HG02623 (cell line): ENCODE results near the gene NDUFS6.
"Not testable (repeated sequence)": the region's sequence is repeated elsewhere in the genome, so short reads cannot be mapped to it uniquely, and the experiment has no call there.

Experiments used
- ATAC-seq: cut with Tn5 transposase; IDR thresholded peaks from one replicate; pipeline ENCODE4 v1.9.1; 2021; ENCODE audit warnings: moderate library complexity; ENCODE audit not compliant: unreplicated experiment

The NDUFS6 gene

DNA sequence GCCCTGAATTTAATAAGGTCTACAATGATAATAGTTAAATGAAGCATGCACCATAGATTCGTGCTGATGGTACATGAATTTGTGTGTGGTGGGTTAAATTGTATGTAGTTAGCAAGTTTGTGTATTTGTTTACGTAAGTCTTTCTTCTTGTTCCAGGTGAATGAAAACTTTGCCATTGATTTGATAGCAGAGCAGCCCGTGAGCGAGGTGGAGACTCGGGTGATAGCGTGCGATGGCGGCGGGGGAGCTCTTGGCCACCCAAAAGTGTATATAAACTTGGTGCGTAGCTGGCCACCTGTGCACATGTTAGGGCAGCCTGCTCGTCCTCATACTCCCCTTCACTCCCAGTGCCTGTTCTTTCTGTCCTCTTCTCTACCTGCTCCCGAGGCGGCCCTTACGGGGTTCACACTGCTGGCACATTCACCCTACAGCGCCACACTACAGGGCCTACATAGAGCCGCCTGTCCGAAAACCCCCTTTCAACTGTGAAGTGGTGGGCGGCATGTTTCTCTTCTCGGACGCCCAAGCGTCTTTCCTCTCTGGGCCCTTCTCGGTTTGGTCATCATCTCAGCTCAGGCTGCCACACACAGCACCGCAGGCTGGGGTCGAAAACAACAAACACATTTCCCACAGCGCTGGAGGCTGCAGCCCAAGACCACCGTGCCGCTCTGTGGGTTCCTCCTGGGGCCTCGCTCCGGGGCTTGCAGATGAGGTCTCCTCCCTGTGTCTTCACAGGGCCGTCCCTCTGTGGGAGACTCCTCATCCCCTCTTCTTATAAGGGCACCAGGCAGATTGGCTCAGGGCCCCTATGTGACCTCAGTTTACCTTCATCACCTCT, 13.2 kb downstream of the NDUFS6 start:
- ATAC-seq, result no peak

DNA sequence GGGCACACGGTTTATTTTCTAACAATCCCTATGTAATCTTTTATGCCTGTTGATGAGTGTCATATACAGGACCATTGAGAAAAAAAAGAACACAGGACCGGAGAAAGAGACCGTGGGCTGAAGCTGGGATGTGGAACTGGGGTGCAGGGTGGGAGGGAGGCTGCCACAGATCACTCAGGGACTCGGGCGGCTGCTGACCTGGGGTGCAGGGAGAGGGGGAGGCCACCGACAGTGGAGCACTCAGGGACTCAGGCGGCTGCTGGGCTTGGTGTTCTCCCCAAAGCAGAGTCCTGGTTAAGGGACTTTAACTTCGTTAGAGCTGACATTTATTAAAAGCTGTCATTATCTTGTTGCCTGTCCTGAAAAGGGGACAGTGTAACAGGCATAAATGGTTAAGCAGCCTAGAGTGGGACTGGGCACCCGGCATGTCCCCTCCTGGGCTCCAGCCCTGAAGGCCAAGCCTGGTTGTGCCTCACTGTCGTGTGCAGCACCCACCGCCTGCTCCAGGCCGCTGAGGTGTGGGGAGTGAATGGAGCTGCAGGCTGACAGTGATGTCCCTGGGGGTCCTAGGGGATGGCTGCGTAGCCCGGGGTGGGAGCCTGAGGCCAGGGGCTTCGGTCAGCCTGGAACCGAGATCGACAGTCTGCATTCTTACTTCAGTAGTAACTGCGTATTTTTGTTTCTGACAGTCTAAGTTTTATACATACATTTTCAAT, 14.0 kb downstream of the NDUFS6 start:
- ATAC-seq, result no peak

DNA sequence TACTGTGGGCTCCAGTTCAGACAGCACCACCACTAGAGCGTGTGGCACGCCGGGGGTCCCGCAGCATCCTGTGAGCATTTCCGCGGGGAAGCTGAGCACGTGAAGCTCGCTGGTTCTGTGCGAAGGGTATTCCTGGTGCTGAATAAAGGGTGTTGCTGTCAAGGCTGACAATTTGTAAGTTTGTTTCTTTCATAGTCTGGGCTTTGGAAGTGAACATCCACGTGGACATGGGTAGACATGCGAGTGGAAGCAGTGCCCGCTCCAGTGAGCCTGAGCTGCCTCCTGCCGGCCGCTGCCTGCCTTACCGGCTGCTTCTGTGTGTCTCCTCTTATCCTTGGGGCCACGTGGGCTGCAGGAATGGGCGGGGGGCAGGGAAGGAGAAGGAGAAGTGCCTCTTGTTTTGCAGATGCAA, 14.7 kb downstream of the NDUFS6 start:
- ATAC-seq, result no peak

DNA sequence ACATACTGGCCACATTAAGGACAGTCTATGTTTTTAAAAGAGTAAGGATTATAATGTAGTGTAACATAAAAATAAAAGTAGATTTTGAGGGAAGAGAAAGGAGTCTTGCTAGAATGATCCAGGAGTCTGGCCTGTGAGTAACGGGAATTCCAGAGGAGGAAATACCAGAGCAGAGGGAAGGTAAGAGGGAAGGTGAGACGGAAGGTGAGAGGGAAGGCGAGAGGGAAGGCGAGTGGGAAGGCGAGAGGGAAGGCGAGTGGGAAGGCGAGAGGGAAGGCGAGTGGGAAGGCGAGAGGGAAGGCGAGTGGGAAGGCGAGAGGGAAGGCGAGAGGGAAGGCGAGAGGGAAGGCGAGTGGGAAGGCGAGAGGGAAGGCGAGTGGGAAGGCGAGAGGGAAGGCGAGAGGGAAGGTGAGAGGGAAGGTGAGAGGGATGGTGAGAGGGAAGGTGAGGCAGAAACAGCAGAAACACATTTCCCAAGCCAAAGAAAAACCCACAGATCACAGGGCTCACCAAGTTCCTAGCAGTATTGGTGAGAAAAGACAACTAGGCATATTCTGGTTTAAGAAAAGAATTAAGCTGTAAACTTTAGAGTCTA, 15.4 kb downstream of the NDUFS6 start:
- not testable (repeated sequence) for ATAC-seq

DNA sequence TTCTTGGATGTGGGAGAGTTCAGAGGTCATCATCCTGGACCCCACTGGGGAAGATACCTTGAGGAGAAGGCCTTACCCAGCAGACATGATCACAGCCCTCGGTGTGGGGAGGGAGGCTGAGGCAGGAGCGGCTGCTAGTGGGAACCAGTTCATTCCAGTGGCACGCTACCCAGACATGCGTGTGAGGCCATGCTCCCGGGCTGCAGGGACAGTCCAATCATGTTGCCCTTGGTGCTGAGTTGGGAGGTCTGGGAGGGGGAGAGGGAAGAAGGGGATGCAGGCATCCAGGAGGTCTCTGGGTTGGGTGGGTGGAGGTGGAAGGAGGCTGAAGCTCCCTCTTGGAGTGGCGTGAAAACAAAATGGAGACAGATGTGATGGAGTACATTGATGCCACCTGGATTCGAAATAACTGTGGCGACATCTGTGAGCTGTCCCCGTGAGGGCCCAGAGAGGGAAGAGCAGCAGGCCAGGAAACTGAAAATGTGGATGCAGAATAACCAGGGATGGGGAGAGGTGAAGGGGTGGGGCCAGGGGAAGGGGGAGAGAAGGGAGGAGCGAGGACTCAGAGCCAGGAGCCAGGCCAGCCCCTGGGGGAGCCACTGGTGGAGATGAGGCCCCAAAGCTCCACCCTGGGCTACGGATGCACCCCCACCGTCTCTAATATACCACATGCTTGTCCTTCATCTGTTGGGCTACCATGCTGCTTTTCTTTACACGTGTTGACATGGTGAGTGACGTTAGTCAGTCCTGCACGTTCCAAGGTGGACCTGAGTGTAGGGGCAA, 16.2 kb downstream of the NDUFS6 start:
- no peak for ATAC-seq

DNA sequence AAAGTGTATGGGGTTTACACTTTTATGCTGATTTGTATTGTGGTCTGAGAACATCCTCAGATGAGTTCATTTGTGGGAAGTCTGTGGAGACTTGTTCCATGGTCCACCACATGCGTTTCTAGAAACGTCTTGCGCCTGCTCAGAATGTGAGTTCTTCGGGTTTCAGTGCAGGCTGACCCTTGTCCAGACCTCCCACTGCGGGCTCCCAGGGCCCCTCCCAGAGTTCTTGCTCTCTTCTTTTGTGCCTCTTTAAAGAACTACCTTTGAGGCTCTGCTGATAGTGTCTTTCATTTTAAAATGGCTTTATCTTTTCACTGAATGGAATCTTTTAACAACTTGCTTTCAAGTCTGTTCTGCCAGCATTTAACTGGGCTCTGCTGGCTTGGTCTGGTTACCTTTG, 17.6 kb downstream of the NDUFS6 start:
- no peak for ATAC-seq

DNA sequence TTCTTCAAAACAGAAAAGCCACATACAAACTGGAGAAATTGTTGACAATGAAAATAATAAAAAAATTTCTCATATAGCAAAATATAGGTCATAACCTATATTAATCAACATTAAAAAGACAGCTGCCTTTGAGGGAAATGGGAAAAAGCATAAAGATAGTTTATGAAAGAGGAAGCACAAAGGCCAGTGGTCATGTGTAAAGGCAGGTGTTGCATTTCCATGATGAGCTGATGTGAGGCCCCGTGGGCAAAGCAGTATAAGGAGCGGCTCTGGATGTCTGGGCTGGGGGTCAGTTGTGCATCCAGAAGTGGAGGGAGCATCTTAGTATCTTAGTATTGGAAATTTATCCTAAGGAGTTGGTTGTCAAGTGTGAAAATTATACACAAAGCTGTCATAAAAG, 18.3 kb downstream of the NDUFS6 start:
- ATAC-seq, result no peak

DNA sequence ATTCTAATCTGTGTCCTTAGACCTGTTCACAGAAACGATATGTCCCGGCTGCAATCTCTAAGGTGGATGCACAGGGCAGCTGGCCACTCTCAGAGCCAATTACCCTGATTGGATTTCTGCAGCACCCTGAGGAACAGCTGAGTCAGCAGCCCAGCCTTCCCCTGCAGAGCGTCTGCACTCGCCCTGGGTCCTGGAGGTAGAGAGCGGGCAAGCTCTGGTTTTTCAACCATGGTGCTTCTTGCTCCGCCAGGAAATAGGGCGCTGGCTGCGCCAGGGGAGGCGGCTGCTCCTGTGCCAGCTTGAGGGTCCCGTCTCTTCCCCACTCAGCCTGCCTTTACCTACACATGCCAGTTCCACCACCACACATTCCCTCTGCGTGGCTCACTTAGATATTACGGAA, 19.2 kb downstream of the NDUFS6 start:
- no peak for ATAC-seq

DNA sequence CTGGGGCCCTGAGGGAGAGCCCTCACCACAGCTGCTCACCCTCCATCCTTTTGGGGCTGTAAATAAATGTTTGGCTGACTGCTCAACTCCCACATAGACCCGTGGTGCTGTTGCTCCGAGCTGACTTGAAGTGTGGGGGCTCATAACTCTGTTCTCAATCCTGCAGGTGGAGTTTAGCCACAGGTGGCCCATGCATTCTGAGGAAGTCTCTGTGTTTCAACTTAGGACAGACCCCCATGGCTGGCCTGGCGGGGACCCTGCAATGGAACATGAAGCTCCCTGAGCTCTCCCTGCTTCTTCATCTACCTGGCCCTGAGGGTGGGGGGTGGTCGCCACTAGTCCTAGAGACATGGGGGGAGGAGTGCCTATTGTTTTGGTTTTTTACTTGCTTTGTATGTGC, 19.7 kb downstream of the NDUFS6 start:
- ATAC-seq, result no peak

DNA sequence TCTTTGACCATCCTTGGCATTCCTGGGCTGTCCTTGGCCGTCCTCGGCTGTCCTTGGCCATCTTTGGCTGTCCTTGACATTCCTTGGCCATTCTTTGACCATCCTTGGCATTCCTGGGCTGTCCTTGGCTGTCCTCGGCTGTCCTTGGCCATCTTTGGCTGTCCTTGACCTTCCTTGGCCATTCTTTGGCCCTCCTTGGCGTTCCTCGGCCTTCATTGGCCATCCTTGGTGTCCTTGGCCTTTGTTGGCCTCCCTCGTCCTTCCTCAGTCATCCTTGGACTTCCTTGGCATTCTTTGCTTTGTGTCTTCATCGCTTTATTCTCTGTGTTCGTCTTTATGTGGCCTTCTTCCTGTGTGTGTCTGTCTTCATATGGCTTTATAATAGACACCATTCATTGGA, 20.7 kb downstream of the NDUFS6 start:
- no peak for ATAC-seq

DNA sequence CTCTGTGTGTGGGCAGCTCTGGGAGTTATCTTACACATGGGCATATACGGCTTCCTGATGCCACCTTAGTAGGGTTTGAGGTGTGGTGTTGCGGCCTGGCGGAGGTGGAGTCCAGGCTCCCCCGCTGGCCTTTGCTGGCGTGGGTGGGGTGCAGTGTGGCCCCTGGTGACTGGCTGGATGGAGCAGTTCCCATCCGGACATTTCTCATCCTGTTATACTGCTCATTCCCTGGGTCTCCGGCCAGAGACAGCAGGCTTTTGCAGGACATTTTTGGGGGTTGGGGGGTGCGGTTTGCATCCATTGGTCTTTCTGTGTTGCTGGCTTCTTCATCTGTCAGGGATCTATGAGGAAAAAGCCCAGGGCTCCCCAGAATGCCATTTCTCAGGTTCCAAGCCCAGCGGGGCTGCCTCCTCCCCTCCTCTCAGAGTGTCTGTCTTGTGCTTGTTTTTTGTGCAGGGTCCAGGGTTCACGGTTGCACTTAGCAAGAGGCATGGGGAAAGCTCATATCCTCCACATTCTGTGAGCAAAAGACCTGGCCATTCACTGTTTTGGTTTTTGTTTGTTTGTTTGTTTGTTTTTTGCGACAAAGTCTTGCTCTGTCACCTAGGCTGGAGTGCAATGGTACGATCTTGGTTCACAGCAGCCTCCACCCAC, 22.3 kb downstream of the NDUFS6 start:
- ATAC-seq, result no peak

DNA sequence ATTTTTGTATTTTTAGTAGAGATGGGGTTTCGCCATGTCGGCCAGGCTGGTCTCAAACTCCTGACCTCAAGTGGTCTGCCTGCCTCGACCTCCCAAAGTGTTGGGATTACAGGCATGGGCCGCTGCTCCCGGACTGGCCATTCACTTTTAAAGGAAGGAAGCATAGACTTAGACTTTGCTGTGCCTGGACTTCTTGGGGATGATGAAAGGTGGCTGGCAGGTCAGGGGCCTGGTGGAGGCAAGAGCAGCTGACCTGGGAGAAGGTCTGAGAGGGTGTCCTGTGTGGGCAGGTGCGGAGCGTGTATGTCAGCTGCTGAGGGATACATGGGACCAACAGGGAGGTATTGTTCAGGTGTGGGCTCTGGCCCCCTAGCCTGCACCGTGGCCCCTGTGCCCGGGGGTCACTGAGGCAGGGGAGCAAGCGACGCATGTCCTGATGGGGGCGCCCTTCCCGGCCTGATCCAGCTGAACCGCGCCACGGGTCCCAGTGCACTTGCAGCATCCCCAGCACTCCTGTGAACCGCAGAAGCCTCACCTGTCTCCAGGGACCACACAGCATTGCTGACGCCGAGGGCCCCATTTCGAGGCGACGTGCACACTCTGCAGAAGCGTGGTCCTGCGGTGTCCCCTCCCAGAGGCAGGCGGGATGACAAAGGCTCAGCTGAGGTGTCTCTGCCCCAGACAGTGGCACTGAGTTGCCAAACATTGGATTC, 23.1 kb downstream of the NDUFS6 start:
- ATAC-seq, result no peak

DNA sequence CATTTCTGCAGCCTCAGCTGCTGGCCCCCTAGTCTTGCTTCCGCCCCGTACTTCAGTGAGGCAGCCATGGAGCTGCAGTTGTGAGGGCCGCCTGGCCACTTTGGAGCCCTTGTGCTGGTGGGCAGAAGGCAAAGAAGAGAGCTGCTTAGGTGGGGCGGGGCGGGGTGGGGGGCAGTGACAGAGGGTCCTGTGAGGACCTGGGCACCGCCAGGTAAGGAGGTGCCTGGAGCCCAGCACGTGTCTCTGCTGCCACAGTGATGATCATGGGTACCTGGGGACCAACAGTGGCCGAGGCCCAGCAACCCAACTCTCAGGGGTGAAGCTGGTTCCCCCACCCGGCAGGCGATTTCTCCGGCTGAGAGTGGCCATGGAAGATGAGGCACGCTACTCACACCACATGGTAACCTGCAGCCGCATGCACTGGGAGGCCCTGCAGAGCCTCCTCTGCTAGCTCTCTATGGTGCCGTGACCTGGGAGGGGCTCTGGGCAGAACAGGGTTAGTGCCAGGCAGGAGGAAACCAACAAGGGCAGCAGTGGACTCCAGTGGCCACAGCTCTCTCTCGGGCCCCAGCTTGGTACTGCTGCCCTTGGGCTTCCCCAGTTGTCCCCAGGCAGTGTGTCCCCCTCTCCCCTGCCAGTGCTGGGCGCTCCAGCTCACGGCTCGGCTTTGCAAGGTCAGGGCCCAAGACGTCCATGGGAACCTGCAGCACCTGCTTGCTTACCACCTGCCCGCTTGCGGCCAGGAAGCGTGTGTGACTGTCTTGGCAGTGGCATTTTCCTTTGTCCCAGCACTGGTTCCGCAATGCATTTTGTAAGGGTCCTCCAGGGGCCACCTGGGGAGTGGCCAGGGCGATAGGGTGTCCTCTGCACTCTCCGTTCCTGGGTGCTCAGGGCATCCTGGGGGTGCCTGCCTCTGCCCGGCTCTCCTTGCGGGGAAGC, 24.0 kb downstream of the NDUFS6 start:
- ATAC-seq, result no peak

DNA sequence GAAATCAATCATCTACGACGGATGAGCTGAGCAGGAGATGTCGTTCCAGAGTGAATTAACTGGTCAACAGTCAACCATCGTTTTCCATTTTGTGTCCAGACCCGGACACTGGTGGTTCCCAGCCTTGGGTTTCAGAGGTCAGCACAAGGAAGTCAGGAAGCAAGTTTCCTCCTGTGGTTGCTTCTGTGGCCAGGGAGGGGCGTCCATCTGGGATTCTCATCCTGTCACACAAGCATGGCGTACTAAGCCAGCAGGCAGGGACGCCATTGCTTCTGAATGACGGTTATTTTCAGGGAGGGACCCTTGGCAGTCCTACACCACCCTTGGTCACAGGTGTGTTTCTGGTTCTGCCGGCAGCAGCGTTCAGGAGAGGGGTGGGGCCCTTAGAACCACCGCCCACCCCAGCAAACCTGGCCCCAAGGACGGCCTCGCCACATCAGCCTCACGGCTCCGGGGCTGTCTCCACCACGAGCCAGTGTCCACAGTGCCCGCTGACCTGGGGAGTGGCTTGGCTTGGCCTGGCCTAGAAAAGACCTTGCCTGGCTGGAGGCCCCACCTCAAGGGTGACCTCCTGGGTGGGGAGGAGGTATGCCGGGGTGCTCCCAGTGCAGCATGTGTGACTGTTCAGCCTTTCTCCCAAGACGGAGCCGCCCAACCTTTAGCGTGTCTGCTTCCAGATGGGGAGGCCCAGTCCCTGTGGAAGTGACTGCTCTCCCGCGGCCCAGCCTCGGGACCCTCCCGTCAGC, 25.2 kb downstream of the NDUFS6 start:
- ATAC-seq, result no peak

DNA sequence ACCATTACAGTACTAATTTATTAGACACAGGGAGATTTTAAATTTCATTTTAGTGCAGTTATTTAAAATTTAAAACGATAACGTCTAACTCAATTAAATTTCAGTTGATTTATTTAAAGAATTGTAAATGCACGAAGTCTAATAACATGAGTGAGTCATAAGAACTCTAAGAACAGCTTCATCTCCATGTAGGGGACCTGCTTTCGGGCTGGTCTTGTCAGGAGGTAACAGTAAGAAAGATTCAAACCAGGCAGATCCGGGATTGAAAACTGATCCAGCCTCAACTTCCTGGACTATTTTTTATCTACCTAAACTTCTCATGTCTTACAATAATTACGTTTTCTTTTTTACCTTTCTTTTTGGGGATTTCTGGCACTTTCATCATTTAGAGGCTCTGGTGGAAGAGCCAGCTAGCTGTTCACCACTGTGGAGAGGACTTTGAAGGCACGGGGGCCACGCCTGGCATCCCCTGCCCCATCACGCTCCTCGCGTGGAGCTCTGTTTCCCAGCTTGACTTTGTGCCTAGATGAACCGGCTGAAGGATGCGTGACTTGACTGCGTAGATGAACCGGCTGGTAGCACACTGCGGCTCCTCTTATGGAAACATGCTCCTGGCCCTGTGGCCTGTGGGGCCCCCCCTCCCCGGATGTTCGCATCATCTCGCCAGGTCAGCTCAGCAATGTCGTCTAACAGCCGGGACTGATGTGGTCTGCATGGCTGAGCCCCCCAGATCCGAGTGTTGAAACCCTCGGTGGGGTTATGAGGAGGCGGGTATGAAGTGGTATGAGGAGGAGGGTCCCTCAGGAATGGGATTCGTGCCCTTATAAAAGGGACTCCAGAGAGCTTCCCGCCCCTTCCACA, 26.0 kb downstream of the NDUFS6 start:
- ATAC-seq, result no peak

DNA sequence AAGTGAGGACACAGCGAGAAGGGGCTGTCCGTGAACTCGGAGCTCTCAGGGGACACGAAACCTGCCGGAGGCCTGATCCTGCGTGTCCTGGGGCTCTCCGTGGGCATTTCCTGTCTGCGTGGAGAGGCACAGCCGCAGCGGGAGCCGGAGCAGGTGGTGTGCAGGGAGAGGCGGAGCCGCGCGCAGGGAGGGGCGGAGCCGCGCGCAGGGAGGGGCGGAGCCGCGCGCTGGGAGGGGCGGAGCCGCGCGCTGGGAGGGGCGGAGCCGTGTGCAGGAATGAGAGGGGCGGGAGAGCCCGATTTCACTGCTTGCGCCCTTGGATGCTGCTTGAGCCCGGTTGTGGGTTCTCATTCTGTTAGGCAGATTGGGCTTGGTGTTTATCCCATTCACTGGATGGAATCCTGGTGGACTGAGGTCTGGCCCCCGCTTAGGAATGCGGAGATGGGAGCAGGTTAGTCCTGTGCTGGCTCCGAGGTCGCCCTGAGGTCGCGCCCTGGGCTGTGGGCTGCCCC, 26.7 kb downstream of the NDUFS6 start:
- ATAC-seq, result no peak

DNA sequence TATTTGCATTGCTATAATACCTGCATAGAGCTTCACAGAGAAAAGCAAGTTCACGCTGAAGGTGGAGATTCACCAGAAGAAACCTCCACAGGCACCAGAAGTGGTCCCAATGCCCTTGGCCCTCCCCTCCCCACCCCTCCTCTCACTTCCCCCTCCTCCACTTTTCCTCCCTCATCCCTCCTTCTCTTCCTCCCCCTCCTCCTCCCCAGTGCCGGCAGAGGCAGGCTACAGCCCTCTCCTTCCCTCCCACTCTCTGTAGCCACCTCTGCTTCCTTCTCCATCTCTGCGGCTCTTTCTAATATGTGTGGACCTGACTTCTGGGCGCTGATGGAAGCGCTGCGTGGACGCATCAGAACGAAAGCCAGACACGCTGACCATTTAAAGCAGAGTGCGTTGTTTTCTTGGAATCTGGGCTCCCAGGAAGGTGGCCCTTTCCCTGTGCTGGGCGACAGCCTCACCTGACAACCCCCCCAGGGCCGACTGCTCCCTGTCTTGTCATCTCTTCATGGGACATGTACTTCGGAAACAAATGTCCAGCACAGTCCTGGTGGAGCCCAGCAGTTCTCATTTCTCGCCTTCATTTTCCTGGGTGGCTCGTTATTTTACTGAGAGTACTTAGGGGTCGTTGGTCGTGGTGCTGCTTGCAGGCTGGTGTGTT, 29.5 kb downstream of the NDUFS6 start:
- ATAC-seq, result no peak
